ENCODE data around the gene CACNA2D2.

Gene CACNA2D2

DNA sequence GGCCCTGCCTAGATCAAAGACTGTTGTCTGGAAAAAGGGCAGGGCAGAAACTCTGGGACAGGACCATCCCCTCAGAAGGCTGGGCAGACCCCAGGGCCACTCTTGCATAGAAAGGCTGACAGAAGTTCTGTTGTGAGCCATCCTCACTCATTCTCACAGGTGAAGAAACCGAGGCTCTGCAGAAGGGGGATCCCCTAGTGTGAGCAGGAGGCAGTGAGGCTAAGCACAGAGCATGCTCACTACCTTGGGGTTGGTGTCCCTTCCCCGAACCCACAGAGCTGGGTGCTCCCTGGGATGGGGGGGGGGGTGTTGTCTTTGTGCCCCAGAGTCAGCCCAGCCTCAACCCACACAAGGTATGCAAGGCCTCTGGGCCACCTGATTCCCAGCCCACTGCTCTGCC lies 93.2 kb downstream of the CACNA2D2 start:
- no peak for TF ChIP-seq EZH2phosphoT487 (IDR thresholded peaks at IDR 0.05; ENCODE audit: borderline replicate concordance)
- TF ChIP-seq, protein P1, sequence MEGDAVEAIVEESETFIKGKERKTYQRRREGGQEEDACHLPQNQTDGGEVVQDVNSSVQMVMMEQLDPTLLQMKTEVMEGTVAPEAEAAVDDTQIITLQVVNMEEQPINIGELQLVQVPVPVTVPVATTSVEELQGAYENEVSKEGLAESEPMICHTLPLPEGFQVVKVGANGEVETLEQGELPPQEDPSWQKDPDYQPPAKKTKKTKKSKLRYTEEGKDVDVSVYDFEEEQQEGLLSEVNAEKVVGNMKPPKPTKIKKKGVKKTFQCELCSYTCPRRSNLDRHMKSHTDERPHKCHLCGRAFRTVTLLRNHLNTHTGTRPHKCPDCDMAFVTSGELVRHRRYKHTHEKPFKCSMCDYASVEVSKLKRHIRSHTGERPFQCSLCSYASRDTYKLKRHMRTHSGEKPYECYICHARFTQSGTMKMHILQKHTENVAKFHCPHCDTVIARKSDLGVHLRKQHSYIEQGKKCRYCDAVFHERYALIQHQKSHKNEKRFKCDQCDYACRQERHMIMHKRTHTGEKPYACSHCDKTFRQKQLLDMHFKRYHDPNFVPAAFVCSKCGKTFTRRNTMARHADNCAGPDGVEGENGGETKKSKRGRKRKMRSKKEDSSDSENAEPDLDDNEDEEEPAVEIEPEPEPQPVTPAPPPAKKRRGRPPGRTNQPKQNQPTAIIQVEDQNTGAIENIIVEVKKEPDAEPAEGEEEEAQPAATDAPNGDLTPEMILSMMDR (conservative IDR thresholded peaks at IDR 0.05; ENCODE audit: low read length): no peak
- no peak overlapping the region for H3K4me2 ChIP-seq (ENCODE audit: low read depth, low read length, poor library complexity, severe bottlenecking)
- no peaks in the 10 kb centered on the region for H3K9me3 ChIP-seq (ENCODE audit: insufficient read depth, low read depth, low read length)
- no peak overlapping the region for H3K4me3 ChIP-seq (ENCODE audit: low read length, poor library complexity, severe bottlenecking)
- H3K27me3 ChIP-seq (ENCODE audit: insufficient read depth, low read length, poor library complexity, severe bottlenecking): no peaks in the 10 kb centered on the region
- H3K4me1 ChIP-seq (ENCODE audit: insufficient read depth, low read length, poor library complexity, severe bottlenecking): no peaks in the 10 kb centered on the region
- no peak overlapping the region for H2AFZ ChIP-seq (ENCODE audit: low read length)
- H3F3A ChIP-seq (ENCODE audit: low read depth): no peaks in the 10 kb centered on the region
- no peaks in the 10 kb centered on the region for H3K9me2 ChIP-seq (replicated peaks; ENCODE audit: low read depth, low read length)
- no peaks in the 10 kb centered on the region for H4K20me1 ChIP-seq (ENCODE audit: insufficient read depth, low read length, poor library complexity, severe bottlenecking)
- no peaks in the 10 kb centered on the region for H3K36me3 ChIP-seq (ENCODE audit: insufficient read depth, low read length)
- H3K79me2 ChIP-seq (ENCODE audit: insufficient read depth, low read length): no peaks in the 10 kb centered on the region
- H3K9ac ChIP-seq (ENCODE audit: low read depth, low read length, poor library complexity, severe bottlenecking): no peak overlapping the region

DNA sequence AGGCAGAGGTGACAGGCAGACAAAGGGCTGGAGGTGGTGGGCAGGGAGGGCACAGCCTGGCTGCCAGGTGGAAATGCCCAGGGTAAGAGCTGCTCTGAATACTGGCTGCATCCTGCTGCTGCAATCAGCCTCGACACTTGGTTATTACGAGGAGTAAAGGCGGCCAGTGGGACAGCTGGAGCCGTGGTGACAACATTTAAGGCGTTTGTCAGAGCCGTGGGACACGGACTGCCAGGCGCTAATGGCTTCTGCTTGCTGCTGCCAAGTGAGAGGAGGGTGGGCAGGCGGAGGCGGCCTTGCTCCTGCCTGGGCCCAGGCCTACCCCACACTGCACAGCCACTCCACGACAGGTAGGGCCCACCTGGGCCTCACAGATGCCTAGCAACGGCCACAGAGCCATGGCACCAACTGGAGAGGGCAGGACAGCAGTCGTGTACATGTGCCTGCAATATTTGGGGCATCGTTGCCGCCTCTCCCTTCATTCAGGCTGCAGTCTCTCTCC lies 94.9 kb downstream of the CACNA2D2 start:
- Histone ChIP-seq H3K79me2 (ENCODE audit: insufficient read depth, low read length) (no peaks in the 10 kb centered on the region), H3K36me3 (ENCODE audit: insufficient read depth, low read length) (no peaks in the 10 kb centered on the region), H3K4me2 (ENCODE audit: low read depth, low read length, poor library complexity, severe bottlenecking) (no peak overlapping the region), H3F3A (ENCODE audit: low read depth) (no peaks in the 10 kb centered on the region), H3K9me2 (replicated peaks; ENCODE audit: low read depth, low read length) (no peaks in the 10 kb centered on the region), H3K27me3 (ENCODE audit: insufficient read depth, low read length, poor library complexity, severe bottlenecking) (no peaks in the 10 kb centered on the region), H3K9ac (ENCODE audit: low read depth, low read length, poor library complexity, severe bottlenecking) (no peak overlapping the region), H3K9me3 (ENCODE audit: insufficient read depth, low read depth, low read length) (no peaks in the 10 kb centered on the region), H3K4me1 (ENCODE audit: insufficient read depth, low read length, poor library complexity, severe bottlenecking) (no peaks in the 10 kb centered on the region), H3K4me3 (ENCODE audit: low read length, poor library complexity, severe bottlenecking) (no peak overlapping the region), H4K20me1 (ENCODE audit: insufficient read depth, low read length, poor library complexity, severe bottlenecking) (no peaks in the 10 kb centered on the region), H2AFZ (ENCODE audit: low read length) (no peak overlapping the region)
- TF ChIP-seq EZH2phosphoT487 (IDR thresholded peaks at IDR 0.05; ENCODE audit: borderline replicate concordance): no peak
- TF ChIP-seq, protein P1 (conservative IDR thresholded peaks at IDR 0.05; ENCODE audit: low read length): no peak

GRCh38 chr3:50406487-50406886 lies 96.9 kb downstream of the CACNA2D2 start:
- Histone ChIP-seq H3K4me1 (ENCODE audit: insufficient read depth, low read length, poor library complexity, severe bottlenecking) (no peaks in the 10 kb centered on the region), H3K9me3 (ENCODE audit: insufficient read depth, low read depth, low read length) (no peaks in the 10 kb centered on the region), H3K4me2 (ENCODE audit: low read depth, low read length, poor library complexity, severe bottlenecking) (no peak overlapping the region), H3K4me3 (ENCODE audit: low read length, poor library complexity, severe bottlenecking) (no peak overlapping the region), H3K9ac (ENCODE audit: low read depth, low read length, poor library complexity, severe bottlenecking) (no peak overlapping the region), H4K20me1 (ENCODE audit: insufficient read depth, low read length, poor library complexity, severe bottlenecking) (no peaks in the 10 kb centered on the region), H3F3A (ENCODE audit: low read depth) (no peaks in the 10 kb centered on the region), H3K79me2 (ENCODE audit: insufficient read depth, low read length) (no peaks in the 10 kb centered on the region), H2AFZ (ENCODE audit: low read length) (no peak overlapping the region), H3K27me3 (ENCODE audit: insufficient read depth, low read length, poor library complexity, severe bottlenecking) (no peaks in the 10 kb centered on the region), H3K9me2 (replicated peaks; ENCODE audit: low read depth, low read length) (no peaks in the 10 kb centered on the region), H3K36me3 (ENCODE audit: insufficient read depth, low read length) (no peaks in the 10 kb centered on the region)
- TF ChIP-seq, protein P1 (conservative IDR thresholded peaks at IDR 0.05; ENCODE audit: low read length): no peak
- TF ChIP-seq EZH2phosphoT487 (IDR thresholded peaks at IDR 0.05; ENCODE audit: borderline replicate concordance): no peak
